ENCODE results near the gene RIMS1.

Gene RIMS1

GRCh38 chr6:72094506-72094905 is 208.2 kb downstream of the RIMS1 start:
- DNase-seq: no peak

- peak; percentile 34 for DNase-seq
Observed at GRCh38 chr6:72102561-72102960, 216.2 kb downstream of the RIMS1 start.

- DNase-seq: no peak
Observed at GRCh38 chr6:72111611-72112010, 225.3 kb downstream of the RIMS1 start.

GRCh38 chr6:72130327-72130726 is 244.0 kb downstream of the RIMS1 start:
- DNase-seq: no peak

- no peak for DNase-seq
Observed at GRCh38 chr6:72132427-72132826, 246.1 kb downstream of the RIMS1 start.

- no peak for DNase-seq
Observed at GRCh38 chr6:72132851-72133250, 246.5 kb downstream of the RIMS1 start.

GRCh38 chr6:72133324-72133723 is 247.0 kb downstream of the RIMS1 start:
- no peak for DNase-seq

- DNase-seq: no peak
Observed at GRCh38 chr6:72140795-72141194, 254.4 kb downstream of the RIMS1 start.

- no peak for DNase-seq
Observed at GRCh38 chr6:72149715-72150114, 263.4 kb downstream of the RIMS1 start.

GRCh38 chr6:72151742-72152141 is 265.4 kb downstream of the RIMS1 start:
- no peak for DNase-seq

- DNase-seq: peak; percentile 50
Observed at GRCh38 chr6:72175916-72176315, 289.6 kb downstream of the RIMS1 start.

GRCh38 chr6:72182337-72183246 is 296.2 kb downstream of the RIMS1 start:
- peak; percentile 47 for DNase-seq

- no peak for DNase-seq
Observed at GRCh38 chr6:72203983-72204382, 317.6 kb downstream of the RIMS1 start.

GRCh38 chr6:72205500-72205899 is 319.1 kb downstream of the RIMS1 start:
- no peak for DNase-seq

GRCh38 chr6:72206606-72207005 is 320.3 kb downstream of the RIMS1 start:
- no peak for DNase-seq

GRCh38 chr6:72212686-72213085 is 326.3 kb downstream of the RIMS1 start:
- no peak for DNase-seq

GRCh38 chr6:72213654-72214053 is 327.3 kb downstream of the RIMS1 start:
- no peak for DNase-seq

GRCh38 chr6:72216222-72217068 is 330.1 kb downstream of the RIMS1 start:
- no peak for DNase-seq

GRCh38 chr6:72217626-72218025 is 331.3 kb downstream of the RIMS1 start:
- DNase-seq: no peak

GRCh38 chr6:72218125-72218524 is 331.8 kb downstream of the RIMS1 start:
- peak; percentile 2 for DNase-seq

GRCh38 chr6:72219536-72219935 is 333.2 kb downstream of the RIMS1 start:
- no peak for DNase-seq

- DNase-seq: no peak
Observed at GRCh38 chr6:72238021-72238420, 351.7 kb downstream of the RIMS1 start.

- DNase-seq: no peak
Observed at GRCh38 chr6:72238900-72239299, 352.6 kb downstream of the RIMS1 start.

GRCh38 chr6:72245565-72245964 is 359.2 kb downstream of the RIMS1 start:
- no peak for DNase-seq

Measured in NCI-H226 (cell line).